ENCODE measurements around the gene MEAK7.

- TF ChIP-seq CTCF (IDR thresholded peaks at IDR 0.05), result no peak
- no peak for TF ChIP-seq POLR2A (IDR thresholded peaks at IDR 0.05)
- TF ChIP-seq POLR2AphosphoS5 (IDR thresholded peaks at IDR 0.05; ENCODE audit: insufficient read depth in 1 of 2, low read depth in 1 of 2), result no peak
Observed at GRCh38 chr16:84531671-84532111, 27.2 kb upstream of the MEAK7 start.
